HG03064 (cell line): ENCODE measurements around the gene ABCA10.
"Not testable (repeated sequence)": the region's sequence is repeated elsewhere in the genome, so short reads cannot be mapped to it uniquely, and the experiment has no call there.

Experiments
- ATAC-seq: cut with Tn5 transposase; IDR thresholded peaks from one replicate; pipeline ENCODE4 v1.9.1; 2021; ENCODE audit warnings: low read depth; ENCODE audit not compliant: unreplicated experiment

Gene ABCA10

GRCh38 chr17:69231521-69231920 is 2.9 kb upstream of the ABCA10 start:
- no peak for ATAC-seq

- ATAC-seq: no peak
These were observed 2.3 kb upstream of the ABCA10 start for GRCh38 chr17:69230939-69231338.

GRCh38 chr17:69228018-69228417 is 606 bp downstream of the ABCA10 start:
- no peak for ATAC-seq

GRCh38 chr17:69227541-69227940 is 1.1 kb downstream of the ABCA10 start:
- ATAC-seq: no peak

- peak; percentile 99 for ATAC-seq
These were observed 4.8 kb downstream of the ABCA10 start for GRCh38 chr17:69223809-69224208.

GRCh38 chr17:69222707-69223258 is 5.8 kb downstream of the ABCA10 start:
- no peak for ATAC-seq

GRCh38 chr17:69220098-69220497 is 8.5 kb downstream of the ABCA10 start:
- no peak for ATAC-seq

GRCh38 chr17:69218986-69219385 is 9.6 kb downstream of the ABCA10 start:
- ATAC-seq: no peak

GRCh38 chr17:69213059-69213813 is 15.4 kb downstream of the ABCA10 start:
- ATAC-seq: no peak

GRCh38 chr17:69208640-69209039 is 20.0 kb downstream of the ABCA10 start:
- ATAC-seq: no peak

GRCh38 chr17:69207151-69207550 is 21.5 kb downstream of the ABCA10 start:
- no peak for ATAC-seq

GRCh38 chr17:69198238-69198637 is 30.4 kb downstream of the ABCA10 start:
- ATAC-seq: no peak

GRCh38 chr17:69196105-69196653 is 32.4 kb downstream of the ABCA10 start:
- ATAC-seq: not testable (repeated sequence)

- ATAC-seq: no peak
These were observed 35.9 kb downstream of the ABCA10 start for GRCh38 chr17:69192754-69193153.

GRCh38 chr17:69188796-69189195 is 39.8 kb downstream of the ABCA10 start:
- no peak for ATAC-seq

GRCh38 chr17:69188064-69188463 is 40.6 kb downstream of the ABCA10 start:
- ATAC-seq: no peak

GRCh38 chr17:69187294-69187693 is 41.3 kb downstream of the ABCA10 start:
- no peak for ATAC-seq

- no peak for ATAC-seq
These were observed 49.2 kb downstream of the ABCA10 start for GRCh38 chr17:69179227-69179952.

GRCh38 chr17:69176457-69176795 is 52.2 kb downstream of the ABCA10 start:
- no peak for ATAC-seq

- no peak for ATAC-seq
These were observed 52.8 kb downstream of the ABCA10 start for GRCh38 chr17:69175625-69176456.

GRCh38 chr17:69175262-69175624 is 53.4 kb downstream of the ABCA10 start:
- ATAC-seq: no peak
